SK-N-MC (cell line): ENCODE results near the gene PREX1.

Source experiments
- EZH2 ChIP-seq: fragments of 200-600 bp; sonication (generic); IDR thresholded peaks from one replicate; pipeline ENCODE4 v1.6.1; 2017; ENCODE audit warnings: antibody characterized with exemption
- FOXP2 ChIP-seq: optimal IDR thresholded peaks from 2 replicates; pipeline ENCODE3; 2011; ENCODE audit warnings: mild to moderate bottlenecking, moderate library complexity; ENCODE audit not compliant: insufficient read depth; ENCODE audit errors: extremely low read length, control extremely low read depth

- TF ChIP-seq EZH2 (no peak), FOXP2 (no peak)
Observed at GRCh38 chr20:48791014-48791413, 36.8 kb downstream of the PREX1 start.
